ENCODE data around the gene LKAAEAR1.

GRCh38 chr20:64069209-64069613, 15.0 kb downstream of the LKAAEAR1 start:
- no peak for TF ChIP-seq EZH2 (IDR thresholded peaks at IDR 0.05)
- no peak for TF ChIP-seq POLR2AphosphoS5 (IDR thresholded peaks at IDR 0.05; ENCODE audit: borderline replicate concordance, low read depth, low read length)
- no peak for TF ChIP-seq FOXP2 (optimal IDR thresholded peaks at IDR 0.05; ENCODE audit: control extremely low read depth, extremely low read length, insufficient read depth)
